Measurements from ENCODE around the gene CROCC2. TPM values are rescaled to one million over a fixed set of nuclear protein-coding genes. Genes with fewer than 3 reads are reported as not detected.

CROCC2 gene
- total RNA-seq, 1 donor from 2014 or later: not detected

GRCh38 chr2:240935103-240935876 is 29.2 kb downstream of the CROCC2 start:
- Mint-ChIP-seq H3K4me1 (ENCODE audit: unreplicated experiment) (no peaks in the 10 kb centered on the region), H3K27me3 (ENCODE audit: unreplicated experiment) (peaks cover 10% of the 10 kb centered on the region), H3K36me3 (ENCODE audit: low read depth, unreplicated experiment) (peaks cover 5% of the 10 kb centered on the region), H3K27ac (ENCODE audit: unreplicated experiment) (no peak overlapping the region), H3K4me3 (ENCODE audit: unreplicated experiment) (peak overlapping the region; percentile 20), H3K9me3 (ENCODE audit: unreplicated experiment) (no peaks in the 10 kb centered on the region)
- TF ChIP-seq CTCF (IDR thresholded peaks at IDR 0.05; ENCODE audit: unreplicated experiment): no peak
- DNase-seq (ENCODE audit: low spot score): no peak

- no peak for DNase-seq (ENCODE audit: low spot score)
- Mint-ChIP-seq H3K4me1 (ENCODE audit: unreplicated experiment) (no peaks in the 10 kb centered on the region), H3K4me3 (ENCODE audit: unreplicated experiment) (peak overlapping the region; percentile 20), H3K27ac (ENCODE audit: unreplicated experiment) (peak overlapping the region; percentile 4), H3K27me3 (ENCODE audit: unreplicated experiment) (peaks cover 10% of the 10 kb centered on the region), H3K9me3 (ENCODE audit: unreplicated experiment) (no peaks in the 10 kb centered on the region), H3K36me3 (ENCODE audit: low read depth, unreplicated experiment) (peaks cover 5% of the 10 kb centered on the region)
- no peak for TF ChIP-seq CTCF (IDR thresholded peaks at IDR 0.05; ENCODE audit: unreplicated experiment)
These were observed 30.0 kb downstream of the CROCC2 start for GRCh38 chr2:240936106-240936505.

GRCh38 chr2:240946046-240946445 is 39.9 kb downstream of the CROCC2 start:
- Mint-ChIP-seq H3K36me3 (ENCODE audit: low read depth, unreplicated experiment) (no peaks in the 10 kb centered on the region), H3K9me3 (ENCODE audit: unreplicated experiment) (no peaks in the 10 kb centered on the region), H3K4me1 (ENCODE audit: unreplicated experiment) (no peaks in the 10 kb centered on the region), H3K27ac (ENCODE audit: unreplicated experiment) (no peak overlapping the region), H3K4me3 (ENCODE audit: unreplicated experiment) (no peak overlapping the region), H3K27me3 (ENCODE audit: unreplicated experiment) (peaks cover 10% of the 10 kb centered on the region)
- no peak for DNase-seq (ENCODE audit: low spot score)
- TF ChIP-seq CTCF (IDR thresholded peaks at IDR 0.05; ENCODE audit: unreplicated experiment): no peak

GRCh38 chr2:240946654-240947053 is 40.5 kb downstream of the CROCC2 start:
- Mint-ChIP-seq H3K4me3 (ENCODE audit: unreplicated experiment) (no peak overlapping the region), H3K36me3 (ENCODE audit: low read depth, unreplicated experiment) (no peaks in the 10 kb centered on the region), H3K9me3 (ENCODE audit: unreplicated experiment) (no peaks in the 10 kb centered on the region), H3K27ac (ENCODE audit: unreplicated experiment) (no peak overlapping the region), H3K4me1 (ENCODE audit: unreplicated experiment) (no peaks in the 10 kb centered on the region), H3K27me3 (ENCODE audit: unreplicated experiment) (peaks cover 8% of the 10 kb centered on the region)
- no peak for TF ChIP-seq CTCF (IDR thresholded peaks at IDR 0.05; ENCODE audit: unreplicated experiment)
- DNase-seq (ENCODE audit: low spot score): no peak

GRCh38 chr2:240947176-240947575 is 41.0 kb downstream of the CROCC2 start:
- Mint-ChIP-seq H3K36me3 (ENCODE audit: low read depth, unreplicated experiment) (no peaks in the 10 kb centered on the region), H3K27ac (ENCODE audit: unreplicated experiment) (no peak overlapping the region), H3K4me3 (ENCODE audit: unreplicated experiment) (no peak overlapping the region), H3K9me3 (ENCODE audit: unreplicated experiment) (no peaks in the 10 kb centered on the region), H3K27me3 (ENCODE audit: unreplicated experiment) (peaks cover 8% of the 10 kb centered on the region), H3K4me1 (ENCODE audit: unreplicated experiment) (no peaks in the 10 kb centered on the region)
- DNase-seq (ENCODE audit: low spot score): no peak
- no peak for TF ChIP-seq CTCF (IDR thresholded peaks at IDR 0.05; ENCODE audit: unreplicated experiment)
